Renal pelvis (tissue), 3 donors: ENCODE results near the gene CBLN1. TPM values are rescaled to one million over a fixed set of nuclear protein-coding genes. Genes with fewer than 3 reads are reported as not detected.

Experiments used
- polyA plus RNA-seq, 3 donors: library from polyadenylated mRNA; unstranded; fragments of 120-200 nt; gene quantifications; one replicate each; pipeline ENCODE4 v1.2.1, GENCODE V29; 2013; ENCODE audit not compliant: insufficient read length in 3 of 3

Gene CBLN1
- polyA plus RNA-seq, 3 donors = 0.09 to 0.44 (median 0.28) TPM

Other genes with a start within 250 kb of the CBLN1 start
- gene C16orf78, start 92.0 kb upstream of the CBLN1 start, polyA plus RNA-seq = under 1 TPM in 1 of 3 donors, not detected in 2; 0.07 TPM